Vagina (tissue), 2 donors: ENCODE measurements around the gene KBTBD8.

Experiments
- CTCF ChIP-seq, 3 experiments: fragments of 450-650 bp in 2 of 3; fragments of 200-600 bp in 1 of 3; sonication (generic) in 1 of 3; IDR thresholded peaks; one replicate each; pipeline ENCODE4 v1.5.1; 2017 to 2019; ENCODE audit warnings: antibody characterized with exemption in 3 of 3, mild to moderate bottlenecking in 2 of 3, moderate library complexity in 2 of 3
- POLR2A ChIP-seq, 2 donors: fragments of 450-650 bp; IDR thresholded peaks; one replicate each; pipeline ENCODE4 v1.6.1; 2017; ENCODE audit warnings: antibody characterized with exemption in 2 of 2, mild to moderate bottlenecking in 2 of 2, moderate library complexity in 2 of 2
- POLR2AphosphoS5 ChIP-seq, 2 donors: sonication (generic); formaldehyde crosslinking; IDR thresholded peaks; one replicate each; pipeline ENCODE4 v1.9.0; 2017; ENCODE audit warnings: antibody characterized with exemption in 2 of 2, mild to moderate bottlenecking in 2 of 2, low read depth in 1 of 2; ENCODE audit not compliant: insufficient read depth in 1 of 2

- no peak for TF ChIP-seq CTCF (IDR thresholded peaks at IDR 0.05)
- TF ChIP-seq POLR2A (IDR thresholded peaks at IDR 0.05) = no peak
- TF ChIP-seq POLR2AphosphoS5 (IDR thresholded peaks at IDR 0.05; ENCODE audit: insufficient read depth in 1 of 2, low read depth in 1 of 2) = no peak
These were observed 49.3 kb upstream of the KBTBD8 start for GRCh38 chr3:66948838-66949237.
